ENCODE data around the gene HS6ST1.
A peak's percentile ranks its signal among the peaks of the same experiment; 100 is the strongest.
"Not testable (repeated sequence)": the region's sequence is repeated elsewhere in the genome, so short reads cannot be mapped to it uniquely, and the experiment has no call there.

Gene HS6ST1

GRCh38 chr2:128280158-128280871, 38.4 kb downstream of the HS6ST1 start:
- no peak for DNase-seq

- no peak for DNase-seq
Observed at GRCh38 chr2:128279786-128280157, 38.9 kb downstream of the HS6ST1 start.

GRCh38 chr2:128279009-128279408, 39.7 kb downstream of the HS6ST1 start:
- no peak for DNase-seq

GRCh38 chr2:128277961-128278681, 40.5 kb downstream of the HS6ST1 start:
- DNase-seq = no peak

- no peak for DNase-seq
Observed at GRCh38 chr2:128276878-128277675, 41.6 kb downstream of the HS6ST1 start.

GRCh38 chr2:128275498-128276045, 43.1 kb downstream of the HS6ST1 start:
- no peak for DNase-seq

- no peak for DNase-seq
Observed at GRCh38 chr2:128274218-128274617, 44.5 kb downstream of the HS6ST1 start.

GRCh38 chr2:128273469-128274081, 45.1 kb downstream of the HS6ST1 start:
- peak; percentile 44 for DNase-seq

- no peak for DNase-seq
Observed at GRCh38 chr2:128272601-128273468, 45.8 kb downstream of the HS6ST1 start.

- DNase-seq = no peak
Observed at GRCh38 chr2:128271911-128272600, 46.6 kb downstream of the HS6ST1 start.

- DNase-seq = no peak
Observed at GRCh38 chr2:128271597-128271910, 47.1 kb downstream of the HS6ST1 start.

- no peak for DNase-seq
Observed at GRCh38 chr2:128270672-128271596, 47.7 kb downstream of the HS6ST1 start.

- DNase-seq = no peak
Observed at GRCh38 chr2:128269990-128270671, 48.5 kb downstream of the HS6ST1 start.

- no peak for DNase-seq
Observed at GRCh38 chr2:128269063-128269989, 49.3 kb downstream of the HS6ST1 start.

- not testable (repeated sequence) for DNase-seq
Observed at GRCh38 chr2:128268611-128269010, 50.1 kb downstream of the HS6ST1 start.

- not testable (repeated sequence) for DNase-seq
Observed at GRCh38 chr2:128268145-128268544, 50.5 kb downstream of the HS6ST1 start.

- not testable (repeated sequence) for DNase-seq
Observed at GRCh38 chr2:128267649-128268048, 51.0 kb downstream of the HS6ST1 start.

- DNase-seq = not testable (repeated sequence)
Observed at GRCh38 chr2:128267197-128267596, 51.5 kb downstream of the HS6ST1 start.
